PC-3 (cell line): Measurements from ENCODE around the gene LDLRAP1. TPM values are rescaled to one million over a fixed set of nuclear protein-coding genes. Genes with fewer than 3 reads are reported as not detected.

ENCODE experiments used
- ATAC-seq: fragments of 200-7000 bp; cut with Tn5 transposase; 2 replicates; pipeline ENCODE4 v1.9.1; 2020; ENCODE audit warnings: mild to moderate bottlenecking, moderate library complexity
- BruUV-seq: library from RNA; stranded (reverse); fragments of 400-500 nt; replicated peaks from 2 replicates; lab custom pipeline; 2021; lab: Mats Ljungman, UMichigan
- CTCF ChIA-PET: fragments of 300-600 bp; sonication (Branson Sonifier 250); formaldehyde crosslinking; loops from one replicate; lab custom pipeline; 2022; ENCODE audit warnings: antibody characterized with exemption; lab: Charles Lee
- POLR2A ChIA-PET: fragments of 300-600 bp; sonication (Branson Sonifier 250); formaldehyde crosslinking; loops from one replicate; lab custom pipeline; 2022; ENCODE audit warnings: antibody characterized with exemption; ENCODE audit not compliant: unreplicated experiment; lab: Charles Lee
- DNase-seq: peaks from one replicate; pipeline ENCODE4 v3.0.0-alpha.2; 2015
- H2AFZ ChIP-seq: fragments of 300-600 bp; sonication (generic); 2 replicates; pipeline ENCODE4 v1.6.0; 2016; ENCODE audit warnings: antibody characterized with exemption, low read length
- H3F3A ChIP-seq: fragments of 300-600 bp; sonication (generic); one replicate; pipeline ENCODE4 v1.6.0; 2017; ENCODE audit warnings: antibody characterized with exemption, low read length, control low read depth, mild to moderate bottlenecking; ENCODE audit not compliant: unreplicated experiment
- H3K27ac ChIP-seq: fragments of 300-600 bp; sonication (generic); 2 replicates; pipeline ENCODE4 v1.5.1; 2016; ENCODE audit warnings: mild to moderate bottlenecking, low read length
- H3K27me3 ChIP-seq: fragments of 300-600 bp; sonication (generic); 2 replicates; pipeline ENCODE4 v1.6.1; 2016; ENCODE audit warnings: low read length, mixed read lengths
- H3K36me3 ChIP-seq: fragments of 300-600 bp; sonication (generic); 2 replicates; pipeline ENCODE4 v1.6.1; 2016; ENCODE audit warnings: low read depth, mixed run types, low read length, mixed read lengths
- H3K4me1 ChIP-seq: fragments of 300-600 bp; sonication (generic); 2 replicates; pipeline ENCODE4 v1.5.1; 2016; ENCODE audit warnings: low read length; ENCODE audit not compliant: insufficient read depth
- H3K4me2 ChIP-seq: fragments of 300-600 bp; sonication (generic); 2 replicates; pipeline ENCODE4 v1.6.0; 2016; ENCODE audit warnings: low read length
- H3K4me3 ChIP-seq: fragments of 300-600 bp; sonication (generic); 2 replicates; pipeline ENCODE4 v1.5.1; 2016; ENCODE audit warnings: mild to moderate bottlenecking, low read length, mixed read lengths
- H3K79me2 ChIP-seq: fragments of 300-600 bp; sonication (generic); 2 replicates; pipeline ENCODE4 v1.6.1; 2017; ENCODE audit warnings: low read length, mixed read lengths
- H3K9ac ChIP-seq: fragments of 300-600 bp; sonication (generic); 2 replicates; pipeline ENCODE4 v1.6.0; 2016; ENCODE audit warnings: mild to moderate bottlenecking, low read length
- H3K9me2 ChIP-seq: fragments of 300-600 bp; sonication (generic); replicated peaks from 2 replicates; pipeline ENCODE4 v1.6.1; 2016; ENCODE audit warnings: mixed run types, low read length, mixed read lengths
- H3K9me3 ChIP-seq: fragments of 300-600 bp; sonication (generic); 2 replicates; pipeline ENCODE4 v1.6.1; 2016; ENCODE audit warnings: low read length, mixed read lengths
- H4K20me1 ChIP-seq: fragments of 300-600 bp; sonication (generic); 2 replicates; pipeline ENCODE4 v1.6.1; 2016; ENCODE audit warnings: low read length, mixed read lengths
- EZH2 ChIP-seq: fragments of 300-600 bp; sonication (generic); IDR thresholded peaks from one replicate; pipeline ENCODE4 v1.6.1; 2017; ENCODE audit warnings: antibody characterized with exemption, mild to moderate bottlenecking, low read length; ENCODE audit not compliant: unreplicated experiment
- EZH2phosphoT487 ChIP-seq: fragments of 300-600 bp; sonication (generic); IDR thresholded peaks from 2 replicates; pipeline ENCODE4 v1.6.1; 2018; ENCODE audit warnings: mild to moderate bottlenecking, antibody characterized with exemption, low read length, borderline replicate concordance
- intact Hi-C: fragments of 100-400 bp; cut with micrococcal nuclease; formaldehyde crosslinking; loops from 2 replicates; pipeline ENCODE4 v1.9.0; 2023
- total RNA-seq: library from RNA; depleted of rRNA; stranded (reverse); fragments of >200 nt; gene quantifications from 2 replicates; pipeline ENCODE4 v1.2.3, GENCODE V29; 2014
- TF ChIP-seq, protein P1 (sequence below): fragments of 300-600 bp; sonication (generic); conservative IDR thresholded peaks from 2 replicates; pipeline ENCODE4 v1.5.1; 2017; ENCODE audit warnings: antibody characterized with exemption, low read depth, mild to moderate bottlenecking, low read length

Gene LDLRAP1
- total RNA-seq, 1 experiment from 2014 or later: 26.5 TPM

DNA sequence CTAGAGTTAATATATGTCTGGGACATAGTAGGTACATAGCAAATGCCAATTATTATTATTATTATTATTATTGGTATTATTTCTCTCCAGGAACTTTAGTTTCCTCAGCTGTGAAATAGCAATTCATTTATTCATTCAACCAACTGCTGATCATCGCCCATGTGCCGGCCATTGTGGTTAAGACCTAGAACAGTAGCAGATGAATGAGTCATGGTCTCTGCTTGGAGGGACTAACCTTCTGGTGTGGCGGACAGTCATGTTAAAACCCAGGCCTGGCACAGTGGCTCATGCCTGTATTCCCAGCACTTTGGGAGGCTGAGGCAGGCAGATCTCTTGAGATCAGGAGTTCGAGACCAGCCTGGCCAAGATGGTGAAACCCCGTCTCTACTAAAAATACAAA is 23.8 kb upstream of the LDLRAP1 start:
- intact Hi-C loops: loop anchor here (5.0 kb wide), 2 partner anchors 117 to 187 kb away; no protein-coding TSS in a partner anchor
- Histone ChIP-seq H4K20me1 (no peaks in the 10 kb centered on the region), H2AFZ (no peak overlapping the region), H3K4me3 (no peak overlapping the region), H3K4me1 (no peaks in the 10 kb centered on the region), H3K79me2 (no peaks in the 10 kb centered on the region), H3K9me3 (no peaks in the 10 kb centered on the region), H3K27ac (no peak overlapping the region), H3K36me3 (no peaks in the 10 kb centered on the region), H3K27me3 (no peaks in the 10 kb centered on the region), H3F3A (no peaks in the 10 kb centered on the region), H3K9me2 (no peaks in the 10 kb centered on the region), H3K9ac (no peak overlapping the region), H3K4me2 (no peak overlapping the region)
- POLR2A ChIA-PET: no interaction called here
- no peak for TF ChIP-seq EZH2
- TF ChIP-seq, protein P1, sequence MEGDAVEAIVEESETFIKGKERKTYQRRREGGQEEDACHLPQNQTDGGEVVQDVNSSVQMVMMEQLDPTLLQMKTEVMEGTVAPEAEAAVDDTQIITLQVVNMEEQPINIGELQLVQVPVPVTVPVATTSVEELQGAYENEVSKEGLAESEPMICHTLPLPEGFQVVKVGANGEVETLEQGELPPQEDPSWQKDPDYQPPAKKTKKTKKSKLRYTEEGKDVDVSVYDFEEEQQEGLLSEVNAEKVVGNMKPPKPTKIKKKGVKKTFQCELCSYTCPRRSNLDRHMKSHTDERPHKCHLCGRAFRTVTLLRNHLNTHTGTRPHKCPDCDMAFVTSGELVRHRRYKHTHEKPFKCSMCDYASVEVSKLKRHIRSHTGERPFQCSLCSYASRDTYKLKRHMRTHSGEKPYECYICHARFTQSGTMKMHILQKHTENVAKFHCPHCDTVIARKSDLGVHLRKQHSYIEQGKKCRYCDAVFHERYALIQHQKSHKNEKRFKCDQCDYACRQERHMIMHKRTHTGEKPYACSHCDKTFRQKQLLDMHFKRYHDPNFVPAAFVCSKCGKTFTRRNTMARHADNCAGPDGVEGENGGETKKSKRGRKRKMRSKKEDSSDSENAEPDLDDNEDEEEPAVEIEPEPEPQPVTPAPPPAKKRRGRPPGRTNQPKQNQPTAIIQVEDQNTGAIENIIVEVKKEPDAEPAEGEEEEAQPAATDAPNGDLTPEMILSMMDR: no peak
- TF ChIP-seq EZH2phosphoT487: no peak
- DNase-seq (peak; percentile 30), ATAC-seq (no peak)
- no TSS peak for BruUV-seq
- CTCF ChIA-PET: interaction anchor here (0.7 kb wide), 1 partner anchor 85 kb away, joined by 14 read pairs; no protein-coding TSS in a partner anchor

GRCh38 chr1:25520446-25521061 is 22.9 kb upstream of the LDLRAP1 start:
- intact Hi-C loops: loop anchor here (5.0 kb wide), 2 partner anchors 118 to 188 kb away; no protein-coding TSS in a partner anchor
- DNase-seq (peak; percentile 70), ATAC-seq (peak; percentile 65; the same call in 1 of the 2 replicates)
- Histone ChIP-seq H4K20me1 (no peaks in the 10 kb centered on the region), H3K4me2 (no peak overlapping the region), H3K9me2 (no peaks in the 10 kb centered on the region), H3K27me3 (no peaks in the 10 kb centered on the region), H3K4me3 (no peak overlapping the region), H3K9me3 (no peaks in the 10 kb centered on the region), H3K36me3 (no peaks in the 10 kb centered on the region), H3K4me1 (no peaks in the 10 kb centered on the region), H3F3A (no peaks in the 10 kb centered on the region), H3K9ac (no peak overlapping the region), H3K27ac (no peak overlapping the region), H2AFZ (peak overlapping the region; percentile 32; the same call in 1 of the 2 replicates), H3K79me2 (no peaks in the 10 kb centered on the region)
- ChIA-PET POLR2A (interaction anchor here (0.5 kb wide), 1 partner anchor 338 kb away, joined by 3 read pairs; no protein-coding TSS in a partner anchor), CTCF (interaction anchor here (0.7 kb wide), 1 partner anchor 1477 kb away, joined by 8 read pairs; no protein-coding TSS in a partner anchor)
- TF ChIP-seq, protein P1: peak; percentile 83
- TF ChIP-seq EZH2phosphoT487 (no peak), EZH2 (no peak)
- BruUV-seq: no TSS peak

DNA sequence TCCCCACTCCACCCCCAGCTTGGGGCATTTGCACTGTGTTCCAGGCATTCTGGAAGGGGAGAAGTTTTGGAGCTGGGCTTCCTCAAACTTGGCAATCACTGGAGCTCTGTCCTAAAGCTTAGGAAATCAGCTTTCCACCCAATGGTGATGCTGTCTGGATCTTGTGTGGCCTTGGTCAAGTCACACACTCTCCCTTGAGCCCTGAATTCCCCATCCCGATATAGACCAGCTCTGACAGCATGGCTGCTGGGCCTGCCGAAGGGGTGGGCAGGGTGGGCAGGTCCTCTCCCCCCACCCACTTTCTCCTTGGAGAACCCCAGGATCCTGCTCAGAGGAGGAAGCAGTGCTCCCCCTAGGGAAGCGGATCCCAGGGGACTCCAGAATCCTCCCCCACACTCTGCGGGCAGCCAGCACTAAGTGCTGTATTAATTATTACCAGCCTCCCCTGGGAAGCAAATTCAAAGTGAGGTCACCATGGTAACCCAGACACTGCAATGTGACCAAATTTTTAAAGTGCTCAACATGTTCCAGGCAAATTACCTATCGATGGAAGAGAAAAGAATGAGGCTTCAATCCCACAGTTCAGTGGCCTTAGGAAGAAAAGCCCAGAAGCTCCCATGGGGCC is 21.3 kb upstream of the LDLRAP1 start:
- Histone ChIP-seq H3K79me2 (no peaks in the 10 kb centered on the region), H2AFZ (no peak overlapping the region), H4K20me1 (no peaks in the 10 kb centered on the region), H3K4me2 (no peak overlapping the region), H3K36me3 (no peaks in the 10 kb centered on the region), H3K27ac (no peak overlapping the region), H3K4me3 (no peak overlapping the region), H3K27me3 (no peaks in the 10 kb centered on the region), H3K9me2 (no peaks in the 10 kb centered on the region), H3K9me3 (no peaks in the 10 kb centered on the region), H3F3A (no peaks in the 10 kb centered on the region), H3K9ac (no peak overlapping the region), H3K4me1 (no peaks in the 10 kb centered on the region)
- ChIA-PET POLR2A (no interaction called here), CTCF (no interaction called here)
- intact Hi-C loops: loop anchor here (5.0 kb wide), 2 partner anchors 120 to 190 kb away; no protein-coding TSS in a partner anchor
- no peak for ATAC-seq
- DNase-seq: no peak
- TF ChIP-seq EZH2phosphoT487: no peak
- TF ChIP-seq EZH2: no peak
- no TSS peak for BruUV-seq
